ENCODE results near the gene USP27X.

Gene USP27X

DNA sequence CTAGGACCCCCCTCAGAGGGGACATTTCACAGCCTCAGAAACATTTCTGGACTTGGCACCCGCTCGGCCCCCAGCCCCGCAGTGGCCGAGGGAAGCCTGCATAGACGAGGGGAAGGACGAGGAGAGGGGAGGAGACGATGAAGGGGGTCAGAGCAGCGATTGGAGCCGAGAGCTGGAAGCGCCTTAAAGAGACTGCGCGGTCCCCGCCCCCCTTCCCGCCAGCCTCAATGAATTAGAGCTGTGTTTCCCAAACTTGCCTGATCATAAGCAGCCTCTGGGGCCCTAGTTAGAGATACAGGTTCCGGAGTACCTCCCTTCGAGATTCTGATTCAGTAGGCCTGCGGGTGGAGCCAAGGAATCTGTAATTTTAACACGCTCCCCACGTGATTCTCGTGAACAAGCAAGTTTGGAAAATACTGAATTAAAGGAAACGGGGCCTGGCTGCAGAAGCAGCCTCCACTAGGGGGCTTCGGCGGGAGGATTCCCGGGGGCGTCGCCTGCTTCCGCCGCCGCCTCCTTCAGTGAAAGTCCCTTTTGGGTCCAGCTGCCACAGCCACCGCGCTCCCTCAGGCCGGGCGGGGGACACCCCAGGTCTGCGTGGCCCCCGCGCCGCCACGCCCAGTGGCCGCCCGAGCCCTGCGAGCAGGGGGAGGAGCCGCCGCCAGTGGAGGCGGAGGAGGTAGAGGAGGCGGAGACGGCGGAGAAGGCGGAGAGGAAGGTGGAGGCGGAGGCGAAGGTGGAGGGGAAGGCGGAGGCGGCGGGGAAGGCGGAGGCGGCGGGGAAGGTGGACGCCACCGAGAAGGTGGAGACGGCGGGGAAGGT is at the start of gene USP27X:
Gene USP27X, plus strand, starts transcription at position 651 of the 822 bp plus-strand sequence. CDS start 824 bp downstream, outside the sequence.
- peak; percentile 75 for DNase-seq (ENCODE audit: low spot score)

DNA sequence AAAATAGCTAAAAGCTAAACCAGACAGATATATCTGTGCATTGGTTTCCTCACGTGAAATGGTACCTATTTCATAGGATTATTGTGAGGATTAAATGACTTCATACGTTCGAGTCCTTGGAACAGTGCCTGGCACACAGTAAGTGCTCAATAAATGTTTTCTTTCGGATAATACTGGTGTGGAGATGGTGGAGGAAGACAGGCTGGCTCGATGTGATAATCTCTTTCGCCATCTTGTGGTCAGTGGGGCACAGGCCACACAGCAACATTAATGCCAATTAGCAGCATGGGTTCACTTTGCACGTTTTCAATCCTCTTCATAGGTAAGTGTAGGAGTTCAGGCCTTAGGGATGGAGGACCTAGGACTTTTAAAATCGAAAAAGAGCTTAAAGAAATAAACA is 40.9 kb upstream of the USP27X start:
- peak; percentile 39 for DNase-seq (ENCODE audit: low spot score)

DNA sequence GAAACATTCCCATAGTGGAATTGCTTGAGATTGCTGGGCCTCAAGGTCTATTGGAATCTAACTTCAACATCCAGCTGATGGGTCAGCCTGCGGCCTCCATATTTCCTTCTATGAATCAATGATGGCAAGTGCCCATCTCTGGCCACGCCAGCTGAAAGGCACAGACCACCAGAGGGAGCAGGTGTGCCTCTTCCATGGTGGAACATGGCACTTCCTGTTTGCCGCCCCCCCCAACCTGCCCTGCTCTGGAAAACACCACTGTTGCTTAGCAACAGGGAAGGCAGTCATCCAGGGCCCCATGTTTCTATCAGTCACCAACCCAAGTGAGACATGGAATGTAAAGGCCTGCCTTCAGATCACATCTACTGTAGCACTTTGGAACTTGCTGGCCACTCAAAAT is 38.6 kb upstream of the USP27X start:
- peak; percentile 42 for DNase-seq (ENCODE audit: low spot score)

DNA sequence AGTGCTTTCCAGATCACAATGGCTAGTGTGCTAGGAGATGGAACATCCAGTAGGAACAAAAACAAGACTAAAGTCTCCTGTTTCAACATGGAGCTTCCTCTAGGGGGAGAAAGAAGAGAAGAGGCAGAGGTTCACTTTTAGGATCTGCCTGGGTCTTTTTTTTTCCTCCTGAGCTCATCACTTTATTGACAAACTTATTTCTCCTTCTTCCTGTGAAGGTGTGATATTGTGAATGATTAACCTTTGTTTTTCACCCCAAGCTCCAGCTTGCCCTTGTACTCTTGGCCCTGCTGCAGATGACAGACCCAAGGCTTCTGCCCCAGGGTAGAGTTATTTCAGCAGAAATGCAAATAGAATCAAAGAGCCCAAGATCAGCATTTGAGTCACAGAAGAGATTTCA is 36.7 kb upstream of the USP27X start:
- DNase-seq (ENCODE audit: low spot score) = no peak

DNA sequence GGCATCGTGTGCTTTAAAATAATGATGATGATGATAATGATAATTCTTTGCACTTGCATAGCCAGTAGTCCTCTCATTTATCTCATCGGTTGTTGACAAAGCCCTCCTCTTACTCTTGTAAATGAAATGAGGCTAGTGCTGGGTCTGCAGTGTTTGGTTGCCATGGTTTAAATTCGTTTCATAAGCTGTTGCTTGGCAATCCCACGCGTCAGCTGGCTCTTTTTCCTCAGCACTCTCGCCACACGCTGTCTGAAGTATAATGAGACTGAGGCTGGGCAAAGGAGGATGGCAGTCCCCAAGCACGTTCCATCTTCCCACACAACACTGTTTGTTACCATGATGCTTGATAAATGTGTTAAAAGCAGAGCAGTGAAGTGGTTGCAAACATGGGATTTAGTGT is 34.7 kb upstream of the USP27X start:
- DNase-seq (ENCODE audit: low spot score) = no peak

DNA sequence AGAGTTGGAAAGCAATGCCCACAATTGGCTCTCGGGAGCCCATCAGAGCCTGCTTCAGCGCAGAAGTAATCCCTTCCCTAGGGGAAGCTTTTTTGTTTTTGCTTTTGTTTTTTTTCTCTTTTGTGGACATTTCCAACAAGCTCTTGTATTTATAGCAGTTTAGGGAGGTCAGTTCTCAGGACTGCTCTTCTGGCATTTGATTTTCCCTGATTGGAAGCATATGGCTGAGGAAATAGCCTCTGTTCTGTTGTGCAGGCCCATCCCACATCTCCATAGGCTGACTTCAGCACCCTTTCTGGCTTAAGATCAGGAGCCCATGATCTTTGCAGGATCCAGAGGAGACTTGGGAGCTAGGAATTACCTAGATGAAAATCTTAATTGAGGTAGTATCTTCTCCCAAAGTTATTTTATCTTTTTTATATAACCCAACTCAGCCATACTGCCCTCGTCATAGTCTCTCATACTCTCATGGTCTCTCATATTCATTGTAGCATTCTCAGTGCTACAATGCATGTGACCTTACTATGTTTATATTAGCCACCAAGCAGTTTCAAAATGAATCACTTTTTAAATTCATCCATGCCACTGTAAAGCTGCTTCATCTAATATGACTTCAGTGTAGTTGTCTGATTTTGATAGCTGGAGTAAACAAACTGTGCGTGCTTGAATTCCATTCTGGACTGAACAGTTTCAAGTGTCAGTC is 33.4 kb upstream of the USP27X start:
- DNase-seq (ENCODE audit: low spot score) = no peak

DNA sequence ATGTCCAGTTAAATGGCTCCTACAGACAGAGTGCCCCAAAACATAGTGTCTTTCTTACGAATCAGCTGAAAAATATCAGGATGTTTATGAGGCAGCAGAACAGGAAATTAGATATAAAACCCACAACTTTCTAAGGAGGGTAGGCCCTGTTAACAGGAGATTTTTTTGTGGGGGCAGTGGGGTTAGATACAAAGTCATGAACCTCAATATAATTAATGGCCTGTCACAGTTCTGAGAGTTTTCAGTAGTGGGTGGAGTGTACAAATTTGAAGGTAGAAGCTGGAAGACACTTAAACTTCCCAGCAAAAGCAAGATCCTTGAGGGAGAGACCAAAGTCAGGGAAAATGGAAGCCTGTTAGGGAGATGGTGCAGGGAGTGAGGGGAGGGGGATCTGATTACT is 32.8 kb upstream of the USP27X start:
- DNase-seq (ENCODE audit: low spot score) = no peak

DNA sequence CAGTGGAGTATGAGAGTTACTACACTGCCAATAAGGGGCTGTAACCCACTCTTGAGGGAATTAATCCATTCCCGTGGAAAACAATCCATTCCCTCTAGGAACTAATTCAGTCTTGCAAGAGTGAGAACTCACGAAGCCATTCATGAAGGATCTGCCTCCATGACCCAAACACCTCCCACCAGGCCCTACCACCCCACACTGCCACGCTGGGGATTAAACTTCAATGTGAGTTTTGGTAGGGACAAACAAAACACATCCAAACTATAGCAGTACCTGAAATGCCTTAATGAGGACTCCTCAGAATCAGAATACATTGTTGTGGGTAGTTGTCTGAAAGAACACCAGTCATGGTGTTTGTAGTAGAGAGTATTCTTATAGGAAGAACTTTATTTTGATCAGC is 31.0 kb upstream of the USP27X start:
- no peak for DNase-seq (ENCODE audit: low spot score)

DNA sequence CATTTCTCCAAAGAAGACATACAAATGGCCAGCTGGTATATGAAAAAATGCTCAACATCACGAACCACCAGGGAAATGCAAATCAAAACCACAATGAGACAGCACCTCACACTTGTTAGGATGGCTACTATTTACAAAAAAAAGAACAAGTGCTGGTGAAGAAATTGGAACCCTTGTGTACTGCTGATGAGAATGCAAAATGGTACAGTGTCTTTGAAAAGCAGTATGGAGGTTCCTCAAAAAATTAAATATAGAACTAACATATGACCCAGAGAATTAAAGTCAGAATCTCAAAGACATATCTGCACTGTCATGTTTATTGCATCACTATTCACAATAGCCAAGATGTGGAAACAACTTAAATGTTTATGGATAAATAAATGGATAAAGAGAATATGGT is 29.3 kb upstream of the USP27X start:
- no peak for DNase-seq (ENCODE audit: low spot score)

DNA sequence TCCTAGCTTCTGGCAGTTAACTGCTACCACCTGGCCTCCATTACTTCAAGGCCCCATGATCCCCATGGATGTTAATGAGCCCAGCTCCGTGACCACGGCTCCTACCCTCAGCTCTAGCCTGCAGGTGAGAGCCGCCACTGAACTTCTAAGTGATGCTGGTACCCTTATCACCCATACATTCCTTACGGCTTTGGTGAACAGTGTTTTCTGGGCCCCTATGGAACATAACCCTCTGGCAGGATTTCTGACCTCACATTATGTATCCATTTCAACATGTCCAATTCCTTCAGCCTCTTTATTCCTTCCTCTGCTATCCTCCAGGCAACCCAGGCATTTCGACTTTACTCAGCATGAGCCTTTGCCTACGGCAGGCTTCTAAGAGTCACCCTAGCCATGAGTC is 25.6 kb upstream of the USP27X start:
- no peak for DNase-seq (ENCODE audit: low spot score)

DNA sequence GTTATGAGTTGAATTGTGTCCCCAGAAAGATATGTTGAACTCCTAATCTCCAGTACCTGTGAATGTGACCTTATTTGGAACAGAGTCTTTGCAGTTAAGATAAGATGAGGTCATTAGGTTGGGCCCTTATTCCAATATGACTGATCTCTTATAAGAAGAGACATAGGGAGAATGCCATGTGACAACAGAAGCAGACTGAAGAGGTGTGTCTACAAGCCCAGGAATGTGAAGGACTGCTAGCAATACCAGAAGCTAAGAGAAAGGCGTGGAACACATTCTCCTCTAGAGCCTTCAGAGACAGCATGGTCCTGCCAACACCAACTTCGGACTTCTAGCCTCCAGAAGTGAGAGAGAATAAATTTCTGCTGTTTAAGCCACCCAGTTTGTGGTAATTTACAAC is 22.5 kb upstream of the USP27X start:
- no peak for DNase-seq (ENCODE audit: low spot score)

DNA sequence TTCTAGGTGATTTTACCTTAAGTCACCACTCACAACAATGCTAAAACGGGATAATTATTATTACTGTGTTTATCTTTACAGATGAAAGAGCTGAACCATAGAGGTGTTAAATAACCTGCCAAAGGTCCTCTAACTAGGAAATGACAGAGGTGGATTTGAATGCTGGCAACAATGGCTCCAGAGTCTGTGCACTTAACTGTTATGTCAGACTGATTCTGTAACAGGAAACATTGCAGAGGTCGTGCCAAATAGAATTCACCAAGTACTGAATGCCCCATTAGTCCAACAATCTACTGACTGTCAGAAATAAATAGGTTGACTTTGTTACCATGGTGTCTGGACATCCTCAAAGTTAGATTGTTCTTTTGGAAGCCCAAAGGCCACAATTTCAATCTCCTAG is 20.9 kb upstream of the USP27X start:
- DNase-seq (ENCODE audit: low spot score) = no peak

DNA sequence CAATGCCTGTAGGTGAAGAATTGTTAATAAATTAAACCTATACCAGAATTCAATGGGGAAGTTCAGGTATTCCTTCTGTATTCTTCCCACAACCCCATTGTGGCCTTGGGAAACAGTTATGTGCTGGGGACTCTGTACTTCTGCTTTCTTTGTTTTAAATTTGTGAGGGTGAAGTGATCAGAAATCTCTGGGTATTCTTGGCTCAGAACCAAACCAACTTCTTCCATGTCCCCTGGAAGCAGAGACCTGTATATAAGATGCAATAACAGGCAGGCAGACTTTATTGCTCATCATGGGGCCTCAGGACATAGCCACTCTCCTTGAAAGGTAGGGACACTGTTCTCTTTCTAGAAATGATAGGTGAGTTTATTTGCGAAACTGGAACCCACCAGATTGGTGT is 19.8 kb upstream of the USP27X start:
- DNase-seq (ENCODE audit: low spot score) = no peak

DNA sequence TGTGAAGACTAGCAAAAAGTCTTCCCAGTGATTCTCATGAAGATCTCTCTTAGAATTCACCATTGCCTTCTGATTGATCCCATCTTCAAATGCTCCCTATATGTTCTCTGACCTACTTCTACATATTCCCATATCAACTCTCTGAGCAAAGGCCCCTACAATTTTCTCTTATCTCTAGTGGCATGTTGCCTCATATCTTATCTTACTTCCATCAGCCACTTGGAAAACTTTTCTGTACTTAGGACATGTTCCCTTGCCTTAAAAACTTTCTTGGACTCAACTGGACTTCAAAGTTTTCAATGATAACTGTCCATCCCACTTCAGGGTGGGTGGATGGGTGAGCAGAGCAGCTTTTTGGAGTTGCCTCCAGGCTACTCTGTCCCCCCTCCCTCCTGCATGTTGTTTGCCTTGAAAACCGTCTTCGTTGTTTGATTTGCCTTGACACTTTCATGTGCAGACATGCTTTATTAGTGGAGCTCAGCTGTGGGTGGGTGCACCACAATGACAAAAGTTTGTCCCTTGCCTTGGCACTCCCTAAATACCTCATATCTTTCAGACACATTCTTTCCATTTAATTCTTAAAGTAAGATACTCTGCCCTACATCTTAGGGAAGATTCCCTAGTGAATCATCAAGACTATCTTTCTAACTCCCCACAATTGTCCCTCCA is 18.3 kb upstream of the USP27X start:
- DNase-seq (ENCODE audit: low spot score) = no peak

DNA sequence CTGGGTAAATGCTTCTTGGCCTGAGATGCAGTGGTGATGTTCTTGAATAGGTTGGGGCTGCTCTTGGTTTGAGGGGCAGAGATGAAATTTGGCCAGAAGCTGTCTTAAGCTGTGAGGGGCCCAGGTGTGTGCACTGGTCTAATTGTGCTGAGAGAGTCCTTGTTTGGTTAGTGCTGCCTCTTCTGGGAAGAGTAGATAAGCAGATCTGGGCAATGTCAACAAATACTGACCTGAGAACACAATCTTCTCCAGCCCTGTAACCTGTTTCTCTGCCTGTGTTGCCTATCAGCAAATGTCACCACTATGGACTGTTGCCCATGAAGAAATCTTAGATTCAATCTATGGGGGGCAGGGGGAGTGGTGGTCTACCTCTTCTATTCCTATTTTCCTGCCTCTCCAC is 17.2 kb upstream of the USP27X start:
- no peak for DNase-seq (ENCODE audit: low spot score)

DNA sequence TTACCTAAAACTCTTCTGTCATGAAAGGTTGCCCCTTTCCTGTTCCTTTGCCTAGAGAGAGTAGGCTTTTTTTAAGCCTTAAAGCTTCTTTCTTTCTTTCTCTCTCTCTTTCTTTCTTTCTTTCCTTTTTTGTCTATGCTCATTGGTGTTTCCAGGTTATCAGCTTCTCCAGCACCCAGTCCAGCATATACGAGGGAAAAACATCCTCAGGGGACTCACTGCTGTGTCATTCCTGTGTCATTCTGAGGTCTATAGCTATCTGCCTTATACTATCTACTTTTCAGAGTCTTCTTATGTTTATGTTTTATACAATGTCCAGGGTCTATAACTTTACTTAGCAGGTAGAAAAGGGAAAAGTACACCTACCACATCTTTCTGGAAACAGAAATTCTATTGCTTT is 10.5 kb upstream of the USP27X start:
- no peak for DNase-seq (ENCODE audit: low spot score)

DNA sequence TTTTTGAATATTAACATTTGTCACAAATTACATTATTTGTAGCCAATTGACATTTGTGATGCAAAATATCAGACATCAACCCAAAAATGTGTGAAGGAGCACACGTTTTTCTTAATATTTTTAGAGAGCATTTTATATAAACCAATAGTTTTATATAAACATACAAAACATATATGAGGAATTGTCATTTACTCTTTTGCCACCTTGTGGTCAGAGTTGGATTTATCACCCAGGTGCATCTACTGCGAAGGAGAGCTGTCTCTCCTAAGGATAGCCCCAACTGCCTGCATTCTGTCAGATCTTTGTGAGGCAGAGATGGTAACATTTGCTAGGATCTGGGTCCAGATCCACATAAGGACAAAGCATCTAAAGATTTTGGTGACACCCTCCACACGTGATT is 2.5 kb upstream of the USP27X start:
- DNase-seq (ENCODE audit: low spot score) = peak; percentile 33

DNA sequence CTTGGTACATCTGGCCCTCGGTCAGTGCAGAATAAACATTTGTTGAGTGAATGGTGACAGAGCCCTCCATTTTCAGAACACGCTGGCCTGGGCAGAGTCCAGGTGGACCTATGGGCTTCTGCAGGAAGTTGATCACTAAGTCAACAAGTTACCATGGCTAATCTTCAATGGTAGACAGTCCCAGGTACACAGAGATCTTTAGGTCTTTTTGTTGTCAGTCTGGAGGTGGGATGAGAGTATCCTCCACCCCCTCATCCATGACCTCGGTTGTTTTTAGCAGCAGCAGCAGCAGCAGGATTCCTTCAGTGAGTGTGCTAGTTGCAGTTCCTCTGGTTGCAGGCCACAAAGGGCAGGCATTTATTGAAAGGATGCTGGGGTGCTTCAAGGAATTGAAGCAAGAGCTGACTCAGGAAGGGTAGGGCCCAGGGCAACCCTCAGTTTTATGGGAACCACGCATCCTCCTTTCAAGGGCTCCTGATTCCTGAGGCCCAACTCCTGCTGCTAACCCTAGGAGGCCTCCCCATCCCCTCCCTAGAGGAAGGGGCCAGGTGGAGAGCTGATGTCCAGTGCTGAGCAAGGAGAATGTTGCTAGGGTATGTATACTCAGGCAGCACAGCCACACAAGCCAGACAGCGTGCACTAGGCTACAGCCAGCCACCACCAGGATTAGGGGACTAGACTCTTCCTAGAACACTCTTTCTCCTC is 1.7 kb upstream of the USP27X start:
- DNase-seq (ENCODE audit: low spot score) = no peak

DNA sequence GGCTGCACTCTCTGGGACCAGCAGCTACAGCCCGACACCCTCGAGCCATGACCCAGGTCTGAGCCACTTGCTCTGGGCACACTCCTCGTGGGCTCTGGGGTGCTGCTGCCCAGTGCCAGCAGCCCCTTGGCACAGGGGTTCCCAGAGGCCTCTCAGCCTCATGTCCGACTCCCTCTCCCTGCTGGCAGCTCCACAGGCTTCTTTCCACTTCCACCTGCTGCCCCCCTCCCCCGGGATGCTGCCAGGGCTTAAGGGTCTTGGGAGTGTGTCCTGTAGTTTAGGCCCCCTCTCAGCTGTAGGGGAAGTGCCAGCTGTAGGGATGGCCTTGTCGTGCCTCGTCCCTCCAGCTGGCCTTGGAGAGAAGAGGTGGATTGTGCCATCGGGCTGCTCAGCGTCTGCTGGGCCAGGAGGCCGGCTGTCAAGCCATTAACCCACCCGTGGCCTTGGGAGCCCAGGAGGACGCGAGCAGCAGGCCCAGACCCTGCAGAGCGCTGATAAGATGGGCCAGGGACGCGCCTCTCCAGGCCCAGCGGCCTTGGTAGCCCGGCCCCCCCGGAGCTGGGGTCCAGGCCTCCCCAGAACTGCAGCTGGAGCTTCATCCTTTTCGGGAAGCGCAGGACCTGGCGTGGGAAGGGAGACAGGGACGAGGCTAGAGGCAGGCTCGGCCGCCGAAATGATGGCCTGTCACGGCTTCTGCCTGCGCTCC is 1.0 kb upstream of the USP27X start:
- no peak for DNase-seq (ENCODE audit: low spot score)

DNA sequence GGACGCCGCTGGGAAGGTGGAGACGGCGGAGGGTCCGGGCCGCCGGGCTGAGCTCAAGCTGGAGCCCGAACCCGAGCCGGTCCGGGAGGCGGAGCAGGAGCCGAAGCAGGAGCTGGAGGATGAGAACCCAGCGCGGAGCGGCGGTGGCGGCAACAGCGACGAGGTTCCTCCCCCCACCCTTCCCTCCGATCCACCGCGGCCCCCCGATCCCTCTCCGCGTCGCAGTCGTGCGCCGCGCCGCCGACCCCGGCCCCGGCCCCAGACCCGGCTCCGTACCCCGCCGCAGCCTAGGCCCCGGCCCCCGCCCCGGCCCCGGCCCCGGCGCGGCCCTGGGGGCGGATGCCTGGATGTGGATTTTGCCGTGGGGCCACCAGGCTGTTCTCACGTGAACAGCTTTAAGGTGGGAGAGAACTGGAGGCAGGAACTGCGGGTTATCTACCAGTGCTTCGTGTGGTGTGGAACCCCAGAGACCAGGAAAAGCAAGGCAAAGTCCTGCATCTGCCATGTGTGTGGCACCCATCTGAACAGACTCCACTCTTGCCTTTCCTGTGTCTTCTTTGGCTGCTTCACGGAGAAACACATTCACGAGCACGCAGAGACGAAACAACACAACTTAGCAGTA is 483 bp downstream of the USP27X start:
- no peak for DNase-seq (ENCODE audit: low spot score)

DNA sequence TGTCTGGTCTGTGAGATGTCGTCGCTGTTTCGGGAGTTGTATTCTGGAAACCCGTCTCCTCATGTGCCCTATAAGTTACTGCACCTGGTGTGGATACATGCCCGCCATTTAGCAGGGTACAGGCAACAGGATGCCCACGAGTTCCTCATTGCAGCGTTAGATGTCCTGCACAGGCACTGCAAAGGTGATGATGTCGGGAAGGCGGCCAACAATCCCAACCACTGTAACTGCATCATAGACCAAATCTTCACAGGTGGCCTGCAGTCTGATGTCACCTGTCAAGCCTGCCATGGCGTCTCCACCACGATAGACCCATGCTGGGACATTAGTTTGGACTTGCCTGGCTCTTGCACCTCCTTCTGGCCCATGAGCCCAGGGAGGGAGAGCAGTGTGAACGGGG is 1.4 kb downstream of the USP27X start:
- DNase-seq (ENCODE audit: low spot score) = no peak
